ENCODE data around the gene APLP2. TPM values are rescaled to one million over a fixed set of nuclear protein-coding genes. Genes with fewer than 3 reads are reported as not detected.

The APLP2 gene
- total and polyA plus RNA-seq, 2 of the 4 experiments (the other 2 are of a cell fraction), result 127 to 235 TPM

GRCh38 chr11:130029137-130029536 is 40.6 kb upstream of the APLP2 start:
- WGBS, 2 experiments (ENCODE audit: extremely low coverage in 2 of 2, insufficient read length in 1 of 2), result 50% methylated on average over 1 of the region's 3 CpGs; no CpG with 5 or more reads in 1 of the 2 experiments
- no peak overlapping the region for H2BK5ac ChIP-seq (ENCODE audit: low read depth, low read length, poor library complexity, severe bottlenecking)
- no peaks in the 10 kb centered on the region for H3K9me1 ChIP-seq (ENCODE audit: insufficient read depth, low read length)
- DNase-seq (no peak), ATAC-seq (ENCODE audit: low read depth) (no peak)
- H4K20me1 ChIP-seq (ENCODE audit: insufficient read depth, low read length), result no peaks in the 10 kb centered on the region
- H2AK5ac ChIP-seq (ENCODE audit: low read depth, low read length), result no peak overlapping the region
- no peak overlapping the region for H3K56ac ChIP-seq (ENCODE audit: extremely low read depth, insufficient read depth, low read length)
- H3K4me2 ChIP-seq (ENCODE audit: low read depth, low read length), result no peak overlapping the region
- H3K18ac ChIP-seq (ENCODE audit: low read depth, low read length), result no peak overlapping the region
- H3K4me1 ChIP-seq (ENCODE audit: control insufficient read depth, insufficient read depth, low read length), result no peaks in the 10 kb centered on the region
- no peaks in the 10 kb centered on the region for H3K27me3 ChIP-seq (ENCODE audit: control insufficient read depth, insufficient read depth, low read length)
- dilution Hi-C loops (cut with HindIII; ENCODE audit: low sequenced_read_pairs, unreplicated experiment), result no loop called here
- H3K23ac ChIP-seq (ENCODE audit: low read depth, low read length), result no peak overlapping the region
- H2AK9ac ChIP-seq (replicated peaks; ENCODE audit: low read depth, low read length, poor library complexity), result no peak overlapping the region
- H3K4ac ChIP-seq (ENCODE audit: low read depth, low read length), result no peak overlapping the region
- BruUV-seq (replicated peaks), result no TSS peak
- H2BK20ac ChIP-seq (ENCODE audit: low read depth, low read length), result no peak overlapping the region
- no peaks in the 10 kb centered on the region for H3K9me3 ChIP-seq (ENCODE audit: control insufficient read depth, insufficient read depth, low read length)
- H3K4me3 ChIP-seq (ENCODE audit: insufficient read depth, low read depth, low read length), result no peak overlapping the region
- no peak overlapping the region for H3K14ac ChIP-seq (replicated peaks; ENCODE audit: low read depth, low read length)
- ChIA-PET POLR2A (ENCODE audit: unreplicated experiment) (no interaction called here), CTCF (no interaction called here)
- in situ Hi-C loops (cut with MboI; ENCODE audit: low sequenced_read_pairs), result no loop called here
- H4K8ac ChIP-seq (ENCODE audit: low read depth in 2 of 2, low read length in 2 of 2), result no peak overlapping the region
- no peak overlapping the region for H4K5ac ChIP-seq (ENCODE audit: low read depth, low read length)
- H2BK120ac ChIP-seq (ENCODE audit: low read depth, low read length), result no peak overlapping the region
- no peak overlapping the region for H4K91ac ChIP-seq (ENCODE audit: insufficient read depth, low read depth, low read length)
- no peaks in the 10 kb centered on the region for H3K79me1 ChIP-seq (ENCODE audit: low read depth in 1 of 2, low read length in 2 of 2)
- TF ChIP-seq BHLHE40 (IDR thresholded peaks at IDR 0.05; ENCODE audit: low read depth, low read length), result no peak
- TF ChIP-seq RCOR1 (IDR thresholded peaks at IDR 0.05; ENCODE audit: insufficient replicate concordance, low read length), result no peak
- no peak for TF ChIP-seq ELK1 (IDR thresholded peaks at IDR 0.05; ENCODE audit: borderline replicate concordance, low read depth, low read length)
- TF ChIP-seq MXI1 (IDR thresholded peaks at IDR 0.05; ENCODE audit: borderline replicate concordance, low read depth, low read length), result no peak
- no peak for TF ChIP-seq CHD1 (IDR thresholded peaks at IDR 0.05; ENCODE audit: low read depth, low read length)
- no peak for TF ChIP-seq RFX5 (IDR thresholded peaks at IDR 0.05; ENCODE audit: low read depth, low read length)
- no peak for TF ChIP-seq SMC3 (IDR thresholded peaks at IDR 0.05; ENCODE audit: low read depth, low read length)
- no peak for TF ChIP-seq POLR2A (IDR thresholded peaks at IDR 0.05; ENCODE audit: low read depth, low read length)
- H3K9ac ChIP-seq (ENCODE audit: low read depth, low read length), result no peak overlapping the region
- H3K27ac ChIP-seq (ENCODE audit: insufficient read depth, low read length), result no peak overlapping the region
- intact Hi-C loops (cut with micrococcal nuclease), result no loop called here
- no peak overlapping the region for H2AFZ ChIP-seq (replicated peaks; ENCODE audit: low read length, poor library complexity)
- no peak overlapping the region for H2BK15ac ChIP-seq (ENCODE audit: low read depth, low read length)
- no peaks in the 10 kb centered on the region for H3K36me3 ChIP-seq (ENCODE audit: control insufficient read depth, insufficient read depth, low read length)
